Measurements from ENCODE around the gene ANKS1B. TPM values are rescaled to one million over a fixed set of nuclear protein-coding genes. Genes with fewer than 3 reads are reported as not detected.

ANKS1B gene
- total RNA-seq, 1 experiment from 2014 or later: 5.8 TPM

- DNase-seq (ENCODE audit: low spot score) (no peak), ATAC-seq (0 out of 2 replicates have a peak, but pooled peaks have one; percentile 17)
- H3K27me3 Mint-ChIP-seq (ENCODE audit: low read depth): no peaks in the 10 kb centered on the region
- no peak overlapping the region for H3K4me3 Mint-ChIP-seq
- H3K27ac Mint-ChIP-seq: peak overlapping the region; percentile 50; the same call in 1 of the 2 replicates
- ChIA-PET CTCF (no interaction called here), POLR2A (no interaction called here)
- H3K4me1 Mint-ChIP-seq: peaks cover 46% of the 10 kb centered on the region
- no peaks in the 10 kb centered on the region for H3K9me3 Mint-ChIP-seq
- TF ChIP-seq OVOL2 (CRISPR knock-in tag; IDR thresholded peaks at IDR 0.05; ENCODE audit: borderline replicate concordance) (no peak), ZNF138 (CRISPR knock-in tag; conservative IDR thresholded peaks at IDR 0.05) (no peak), SMAD4 (CRISPR knock-in tag; IDR thresholded peaks at IDR 0.05) (no peak), IRF1 (CRISPR knock-in tag; IDR thresholded peaks at IDR 0.05) (no peak), JUN (CRISPR knock-in tag; IDR thresholded peaks at IDR 0.05) (no peak), ETV6 (CRISPR knock-in tag; IDR thresholded peaks at IDR 0.05) (no peak), GTF2I (CRISPR knock-in tag; conservative IDR thresholded peaks at IDR 0.05) (no peak)
- TF ChIP-seq, protein P1, sequence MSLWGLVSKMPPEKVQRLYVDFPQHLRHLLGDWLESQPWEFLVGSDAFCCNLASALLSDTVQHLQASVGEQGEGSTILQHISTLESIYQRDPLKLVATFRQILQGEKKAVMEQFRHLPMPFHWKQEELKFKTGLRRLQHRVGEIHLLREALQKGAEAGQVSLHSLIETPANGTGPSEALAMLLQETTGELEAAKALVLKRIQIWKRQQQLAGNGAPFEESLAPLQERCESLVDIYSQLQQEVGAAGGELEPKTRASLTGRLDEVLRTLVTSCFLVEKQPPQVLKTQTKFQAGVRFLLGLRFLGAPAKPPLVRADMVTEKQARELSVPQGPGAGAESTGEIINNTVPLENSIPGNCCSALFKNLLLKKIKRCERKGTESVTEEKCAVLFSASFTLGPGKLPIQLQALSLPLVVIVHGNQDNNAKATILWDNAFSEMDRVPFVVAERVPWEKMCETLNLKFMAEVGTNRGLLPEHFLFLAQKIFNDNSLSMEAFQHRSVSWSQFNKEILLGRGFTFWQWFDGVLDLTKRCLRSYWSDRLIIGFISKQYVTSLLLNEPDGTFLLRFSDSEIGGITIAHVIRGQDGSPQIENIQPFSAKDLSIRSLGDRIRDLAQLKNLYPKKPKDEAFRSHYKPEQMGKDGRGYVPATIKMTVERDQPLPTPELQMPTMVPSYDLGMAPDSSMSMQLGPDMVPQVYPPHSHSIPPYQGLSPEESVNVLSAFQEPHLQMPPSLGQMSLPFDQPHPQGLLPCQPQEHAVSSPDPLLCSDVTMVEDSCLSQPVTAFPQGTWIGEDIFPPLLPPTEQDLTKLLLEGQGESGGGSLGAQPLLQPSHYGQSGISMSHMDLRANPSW (CRISPR knock-in tag; conservative IDR thresholded peaks at IDR 0.05; ENCODE audit: low read depth): no peak
- TF ChIP-seq, protein P2, sequence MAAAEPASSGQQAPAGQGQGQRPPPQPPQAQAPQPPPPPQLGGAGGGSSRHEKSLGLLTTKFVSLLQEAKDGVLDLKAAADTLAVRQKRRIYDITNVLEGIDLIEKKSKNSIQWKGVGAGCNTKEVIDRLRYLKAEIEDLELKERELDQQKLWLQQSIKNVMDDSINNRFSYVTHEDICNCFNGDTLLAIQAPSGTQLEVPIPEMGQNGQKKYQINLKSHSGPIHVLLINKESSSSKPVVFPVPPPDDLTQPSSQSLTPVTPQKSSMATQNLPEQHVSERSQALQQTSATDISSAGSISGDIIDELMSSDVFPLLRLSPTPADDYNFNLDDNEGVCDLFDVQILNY (CRISPR knock-in tag; IDR thresholded peaks at IDR 0.05): no peak
- TF ChIP-seq, protein P3, sequence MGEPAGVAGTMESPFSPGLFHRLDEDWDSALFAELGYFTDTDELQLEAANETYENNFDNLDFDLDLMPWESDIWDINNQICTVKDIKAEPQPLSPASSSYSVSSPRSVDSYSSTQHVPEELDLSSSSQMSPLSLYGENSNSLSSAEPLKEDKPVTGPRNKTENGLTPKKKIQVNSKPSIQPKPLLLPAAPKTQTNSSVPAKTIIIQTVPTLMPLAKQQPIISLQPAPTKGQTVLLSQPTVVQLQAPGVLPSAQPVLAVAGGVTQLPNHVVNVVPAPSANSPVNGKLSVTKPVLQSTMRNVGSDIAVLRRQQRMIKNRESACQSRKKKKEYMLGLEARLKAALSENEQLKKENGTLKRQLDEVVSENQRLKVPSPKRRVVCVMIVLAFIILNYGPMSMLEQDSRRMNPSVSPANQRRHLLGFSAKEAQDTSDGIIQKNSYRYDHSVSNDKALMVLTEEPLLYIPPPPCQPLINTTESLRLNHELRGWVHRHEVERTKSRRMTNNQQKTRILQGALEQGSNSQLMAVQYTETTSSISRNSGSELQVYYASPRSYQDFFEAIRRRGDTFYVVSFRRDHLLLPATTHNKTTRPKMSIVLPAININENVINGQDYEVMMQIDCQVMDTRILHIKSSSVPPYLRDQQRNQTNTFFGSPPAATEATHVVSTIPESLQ (CRISPR knock-in tag; IDR thresholded peaks at IDR 0.05): no peak
- TF ChIP-seq, protein P4, sequence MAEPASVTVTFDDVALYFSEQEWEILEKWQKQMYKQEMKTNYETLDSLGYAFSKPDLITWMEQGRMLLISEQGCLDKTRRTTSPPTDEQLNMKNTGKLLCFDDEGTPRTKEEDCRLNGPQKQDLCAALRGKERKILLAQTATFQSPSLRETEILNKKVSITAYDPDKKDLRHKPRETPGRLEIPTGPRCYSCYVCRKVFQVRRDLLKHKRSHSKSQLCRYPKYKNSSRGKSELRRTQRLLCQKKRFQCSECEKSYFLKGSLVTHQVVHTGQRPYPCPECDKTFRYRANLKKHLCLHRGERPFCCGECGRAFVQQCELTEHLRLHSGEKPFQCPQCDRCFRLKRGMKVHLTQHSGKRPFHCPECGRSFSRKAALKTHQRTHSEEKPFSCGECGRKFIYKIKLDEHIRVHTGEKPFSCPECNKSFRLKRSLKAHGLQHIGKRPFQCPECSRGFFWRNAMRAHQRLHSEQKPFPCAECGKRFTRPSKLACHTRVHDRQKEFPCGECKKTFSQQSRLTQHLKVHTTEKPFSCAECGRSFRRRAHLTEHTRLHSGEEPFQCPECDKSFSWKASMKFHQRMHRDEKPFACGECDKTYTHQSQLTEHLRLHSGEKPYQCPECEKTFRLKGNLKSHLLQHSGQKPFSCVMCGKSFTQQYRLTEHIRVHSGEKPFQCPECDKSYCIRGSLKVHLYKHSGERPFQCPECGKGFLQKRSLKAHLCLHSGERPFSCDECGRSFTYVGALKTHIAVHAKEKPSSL (CRISPR knock-in tag; conservative IDR thresholded peaks at IDR 0.05): no peak
- TF ChIP-seq, protein P5, sequence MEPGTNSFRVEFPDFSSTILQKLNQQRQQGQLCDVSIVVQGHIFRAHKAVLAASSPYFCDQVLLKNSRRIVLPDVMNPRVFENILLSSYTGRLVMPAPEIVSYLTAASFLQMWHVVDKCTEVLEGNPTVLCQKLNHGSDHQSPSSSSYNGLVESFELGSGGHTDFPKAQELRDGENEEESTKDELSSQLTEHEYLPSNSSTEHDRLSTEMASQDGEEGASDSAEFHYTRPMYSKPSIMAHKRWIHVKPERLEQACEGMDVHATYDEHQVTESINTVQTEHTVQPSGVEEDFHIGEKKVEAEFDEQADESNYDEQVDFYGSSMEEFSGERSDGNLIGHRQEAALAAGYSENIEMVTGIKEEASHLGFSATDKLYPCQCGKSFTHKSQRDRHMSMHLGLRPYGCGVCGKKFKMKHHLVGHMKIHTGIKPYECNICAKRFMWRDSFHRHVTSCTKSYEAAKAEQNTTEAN (CRISPR knock-in tag; IDR thresholded peaks at IDR 0.05): no peak
- no peaks in the 10 kb centered on the region for H3K36me3 Mint-ChIP-seq
These were observed 1164.8 kb downstream of the ANKS1B start for GRCh38 chr12:98819821-98820404.

DNA sequence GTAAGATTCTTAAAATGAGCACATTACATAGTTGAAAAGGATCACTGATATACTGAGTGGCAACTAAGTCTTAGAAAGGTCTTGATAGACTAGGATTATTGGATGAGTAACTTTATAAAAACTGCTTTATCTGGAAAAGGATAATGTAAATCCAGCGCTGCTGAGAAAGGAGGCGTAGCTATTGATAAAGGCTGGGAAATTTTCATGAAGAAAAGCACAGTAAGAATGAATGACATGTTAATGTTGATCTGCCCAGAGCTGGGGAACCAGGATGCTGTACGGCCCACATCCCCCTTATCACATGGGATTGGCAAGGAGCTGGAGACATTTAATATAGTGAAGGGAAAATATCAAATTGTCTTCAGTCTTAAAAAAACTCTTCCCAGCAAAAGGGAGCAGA, 1165.7 kb downstream of the ANKS1B start:
- Mint-ChIP-seq H3K4me1 (peaks cover 40% of the 10 kb centered on the region), H3K27me3 (ENCODE audit: low read depth) (no peaks in the 10 kb centered on the region), H3K36me3 (no peaks in the 10 kb centered on the region), H3K9me3 (no peaks in the 10 kb centered on the region), H3K27ac (no peak overlapping the region; the same call in 1 of the 2 replicates), H3K4me3 (no peak overlapping the region)
- CTCF ChIA-PET: no interaction called here
- no peak for ATAC-seq
- POLR2A ChIA-PET: no interaction called here
- no peak for DNase-seq (ENCODE audit: low spot score)
- TF ChIP-seq ZNF423 (CRISPR knock-in tag; IDR thresholded peaks at IDR 0.05) (no peak), RORB (CRISPR knock-in tag; IDR thresholded peaks at IDR 0.05) (no peak), ZSCAN18 (CRISPR knock-in tag; IDR thresholded peaks at IDR 0.05) (no peak), ATF2 (CRISPR knock-in tag; IDR thresholded peaks at IDR 0.05; ENCODE audit: borderline replicate concordance, low read depth) (no peak)
- TF ChIP-seq, protein P6, sequence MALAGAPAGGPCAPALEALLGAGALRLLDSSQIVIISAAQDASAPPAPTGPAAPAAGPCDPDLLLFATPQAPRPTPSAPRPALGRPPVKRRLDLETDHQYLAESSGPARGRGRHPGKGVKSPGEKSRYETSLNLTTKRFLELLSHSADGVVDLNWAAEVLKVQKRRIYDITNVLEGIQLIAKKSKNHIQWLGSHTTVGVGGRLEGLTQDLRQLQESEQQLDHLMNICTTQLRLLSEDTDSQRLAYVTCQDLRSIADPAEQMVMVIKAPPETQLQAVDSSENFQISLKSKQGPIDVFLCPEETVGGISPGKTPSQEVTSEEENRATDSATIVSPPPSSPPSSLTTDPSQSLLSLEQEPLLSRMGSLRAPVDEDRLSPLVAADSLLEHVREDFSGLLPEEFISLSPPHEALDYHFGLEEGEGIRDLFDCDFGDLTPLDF (CRISPR knock-in tag; IDR thresholded peaks at IDR 0.05): no peak
